HG03103 (cell line): Measurements from ENCODE around the gene NCOA6.
"Not testable (repeated sequence)": the region's sequence is repeated elsewhere in the genome, so short reads cannot be mapped to it uniquely, and the experiment has no call there.

Experiments used
- ATAC-seq: cut with Tn5 transposase; IDR thresholded peaks from one replicate; pipeline ENCODE4 v1.9.1; 2021; ENCODE audit warnings: low read depth; ENCODE audit not compliant: unreplicated experiment

The NCOA6 gene

DNA sequence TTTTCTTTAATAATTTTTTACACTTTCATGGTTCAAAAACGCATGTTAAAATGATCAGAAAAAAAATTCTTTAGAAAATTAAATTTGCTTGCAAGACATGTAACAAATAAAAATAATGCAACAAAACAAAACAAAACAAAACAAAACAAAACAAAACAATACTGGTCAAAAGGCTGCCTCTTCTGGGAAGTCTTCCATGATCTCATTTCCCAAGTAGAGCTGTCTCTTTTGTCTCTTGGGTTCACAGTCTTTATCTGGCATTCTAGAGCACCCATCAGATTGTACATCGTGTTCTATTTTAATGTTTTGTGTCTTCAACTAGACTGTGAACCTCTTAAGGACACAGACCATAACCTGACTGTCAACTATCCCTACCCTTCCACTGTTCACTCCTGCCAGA lies 96.0 kb downstream of the NCOA6 start:
- no peak for ATAC-seq

DNA sequence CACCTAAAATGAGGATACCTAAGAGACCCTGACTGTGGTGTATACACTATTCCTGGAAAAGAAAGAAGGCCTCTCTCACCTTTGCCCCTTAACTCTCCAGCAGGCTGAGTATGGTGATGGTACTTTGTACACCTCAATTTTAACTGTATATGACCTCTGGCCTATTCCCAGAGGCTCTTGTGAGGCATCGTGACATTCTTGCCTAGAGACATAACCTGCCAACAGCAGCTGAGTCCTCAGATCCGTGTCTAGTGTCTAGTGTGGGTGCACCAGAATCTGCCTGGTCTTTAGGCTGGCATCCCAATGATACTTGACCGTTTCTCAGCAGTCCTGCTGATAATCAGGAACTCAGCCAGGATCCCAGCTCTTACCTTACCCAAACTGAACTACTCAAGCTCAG lies 101.3 kb downstream of the NCOA6 start:
- no peak for ATAC-seq

DNA sequence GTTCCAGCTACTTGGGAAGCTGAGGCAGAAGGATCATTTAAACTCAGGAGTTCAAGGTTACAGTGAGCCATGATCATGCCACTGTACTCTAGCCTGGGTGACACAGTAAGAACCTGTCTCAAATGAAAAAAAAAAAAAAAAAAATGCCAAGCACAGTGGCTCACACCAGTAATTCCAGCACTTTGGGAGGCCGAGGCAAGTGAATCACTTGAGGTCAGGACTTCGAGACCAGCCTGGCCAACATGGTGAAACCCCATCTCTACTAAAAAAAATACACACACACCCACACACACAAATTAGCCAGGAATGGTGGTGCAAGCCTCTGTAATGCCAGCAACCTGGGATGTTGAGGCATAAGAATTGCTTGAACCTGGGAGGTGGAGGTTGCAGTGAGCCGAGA lies 102.9 kb downstream of the NCOA6 start:
- not testable (repeated sequence) for ATAC-seq

GRCh38 chr20:34720266-34720665 lies 105.2 kb downstream of the NCOA6 start:
- no peak for ATAC-seq

DNA sequence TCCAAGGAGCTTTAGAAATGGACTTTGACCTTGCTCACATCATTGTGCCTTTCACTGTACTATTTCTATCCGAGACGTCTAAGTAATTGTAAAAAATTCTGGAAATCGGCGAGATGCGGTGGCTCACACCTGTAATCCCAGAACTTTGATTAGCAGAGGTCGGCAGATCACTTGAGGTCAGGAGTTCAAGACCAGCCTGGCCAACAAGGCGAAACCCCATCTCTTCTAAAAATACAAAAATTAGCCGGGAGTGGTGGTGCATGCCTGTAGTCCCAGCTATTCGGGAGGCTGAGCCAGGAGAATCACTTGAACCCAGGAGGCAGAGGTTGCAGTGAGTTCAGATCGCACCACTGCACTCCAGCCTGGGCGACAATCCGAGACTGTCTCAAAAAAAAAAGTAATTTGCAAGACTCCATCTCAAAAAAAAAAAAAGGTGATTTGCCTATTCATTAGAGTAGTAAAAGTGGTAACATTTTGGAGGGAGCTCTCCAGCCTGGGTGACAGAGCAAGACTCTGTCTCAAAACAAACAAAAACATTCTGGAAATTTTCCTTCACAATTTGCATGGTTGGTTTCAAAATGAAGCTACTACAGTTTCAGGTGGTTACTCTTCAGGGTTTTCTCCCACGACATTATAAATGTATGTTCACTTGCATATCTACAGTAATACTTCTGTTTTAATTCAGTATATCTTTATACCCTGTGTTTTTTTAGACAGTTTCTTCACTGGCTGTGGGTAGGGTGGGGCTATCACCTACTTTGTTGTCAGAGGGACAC lies 106.0 kb downstream of the NCOA6 start:
- ATAC-seq: peak; percentile 81

DNA sequence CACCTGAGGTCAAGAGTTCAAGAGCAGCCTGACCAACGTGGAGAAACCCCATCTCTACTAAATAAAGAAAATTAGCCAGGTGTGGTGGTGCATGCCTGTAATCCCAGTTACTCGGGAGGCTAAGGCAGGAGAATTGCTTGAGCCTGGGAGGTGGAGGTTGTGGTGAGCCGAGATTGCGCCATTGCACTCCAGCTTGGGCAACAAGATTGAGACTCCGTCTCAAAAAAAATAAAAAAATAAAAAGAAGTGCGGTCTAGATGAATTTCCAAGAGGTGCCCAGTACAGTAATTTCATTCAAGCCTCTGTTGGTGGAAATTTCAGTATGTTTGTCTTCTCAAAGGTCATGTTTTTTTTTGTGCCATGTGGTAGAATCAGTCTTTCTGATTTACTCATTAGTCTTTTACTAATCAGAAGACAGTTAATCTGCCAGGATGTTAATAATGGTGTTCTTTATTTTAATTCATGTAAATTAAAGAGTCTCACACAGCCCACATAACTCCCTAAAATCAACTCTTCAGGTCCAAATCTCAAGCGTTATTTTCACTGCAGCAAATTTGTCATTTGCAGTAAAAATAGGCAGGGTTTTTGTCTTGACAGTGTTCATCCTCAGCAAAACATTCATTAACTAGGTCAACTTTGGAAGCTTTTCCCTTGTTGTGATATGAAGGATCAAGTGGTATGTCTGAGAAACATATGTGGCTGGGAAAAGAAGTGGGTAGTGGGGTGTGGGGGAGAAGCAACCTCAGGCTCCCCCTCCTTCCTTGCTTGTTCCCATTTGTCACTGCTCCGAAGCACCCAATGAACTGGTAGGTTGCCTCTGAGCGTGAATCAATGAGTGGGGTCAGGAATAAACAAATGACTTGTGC lies 108.0 kb downstream of the NCOA6 start:
- ATAC-seq: no peak

GRCh38 chr20:34716921-34717229 lies 108.6 kb downstream of the NCOA6 start:
- ATAC-seq: no peak

DNA sequence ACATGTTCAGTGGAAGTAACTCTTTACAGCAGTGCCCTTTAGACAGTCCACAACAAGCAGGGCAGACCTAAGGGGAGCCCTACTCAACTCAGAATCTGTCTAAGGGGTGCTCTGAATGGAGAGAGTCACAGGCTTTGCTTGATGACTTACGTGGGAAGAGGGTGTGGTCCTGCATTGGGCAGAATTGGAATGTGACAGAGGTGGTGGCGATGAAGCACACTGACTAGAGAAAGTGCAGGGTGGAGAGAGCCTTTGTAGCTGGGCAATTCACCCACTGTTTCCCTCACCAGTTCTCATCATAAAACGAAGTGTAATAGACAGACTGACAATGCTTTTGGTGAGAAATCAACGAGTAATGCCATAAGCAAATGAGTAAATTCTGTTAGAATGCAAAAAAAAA lies 110.1 kb downstream of the NCOA6 start:
- ATAC-seq: no peak

DNA sequence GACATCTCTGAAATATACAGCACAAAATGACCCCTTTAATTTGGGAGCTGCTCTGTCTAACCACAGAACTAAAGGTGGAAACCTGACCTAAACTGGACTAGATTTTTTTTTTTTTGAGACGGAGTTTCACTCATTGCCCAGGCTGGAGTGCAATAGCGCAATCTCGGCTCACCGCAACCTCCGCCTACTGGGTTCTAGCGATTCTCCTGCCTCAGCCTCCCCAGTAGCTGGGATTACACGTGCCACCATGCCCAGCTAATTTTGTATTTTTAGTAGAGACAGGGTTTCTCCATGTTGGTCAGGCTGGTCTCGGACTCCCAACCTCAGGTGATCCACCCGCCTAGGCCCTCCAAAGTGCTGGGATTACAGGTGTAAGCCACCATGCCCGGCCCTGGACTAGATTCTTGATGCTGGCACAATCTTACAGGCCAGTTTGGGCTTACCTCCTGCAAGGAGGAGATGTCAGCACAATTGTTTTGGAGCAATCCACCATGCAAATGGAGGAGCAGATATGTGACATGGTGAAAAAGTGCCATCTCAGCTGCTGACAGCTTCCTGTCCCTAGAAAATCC lies 111.4 kb downstream of the NCOA6 start:
- ATAC-seq: not testable (repeated sequence)

DNA sequence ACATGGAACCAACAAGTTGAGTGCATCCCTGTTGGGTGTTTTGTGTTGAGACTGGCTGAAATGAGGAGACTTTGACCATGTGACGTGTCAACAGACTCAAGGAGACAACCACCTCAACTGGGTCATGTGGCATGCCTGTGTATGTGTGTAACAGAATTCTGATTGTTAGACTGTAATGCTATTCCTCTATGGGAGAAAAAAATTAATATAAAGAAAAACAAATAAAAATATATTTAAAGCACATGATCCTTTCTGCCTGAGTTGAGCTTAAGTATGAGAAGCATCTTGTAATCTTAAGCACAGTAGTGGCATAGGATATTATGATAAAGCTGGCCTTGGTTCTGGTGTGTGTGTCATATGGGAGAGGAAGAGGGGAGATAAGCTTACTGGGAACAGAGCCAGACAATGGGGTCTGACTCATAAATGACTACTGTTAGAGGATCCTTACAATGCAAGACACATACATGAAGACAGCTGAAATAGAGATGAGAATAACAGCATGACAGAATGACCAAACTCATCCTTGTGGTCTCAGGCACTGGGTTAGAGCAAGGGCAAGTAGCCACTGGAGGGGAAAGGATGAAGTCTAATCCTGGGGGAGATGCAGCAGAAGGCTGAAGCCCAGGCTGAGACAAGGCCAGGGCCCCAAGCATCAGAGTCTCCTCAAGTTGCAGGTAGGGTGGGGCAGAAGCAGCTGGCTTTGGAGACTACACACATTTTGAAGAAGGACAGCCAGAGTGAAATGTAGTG lies 112.1 kb downstream of the NCOA6 start:
- ATAC-seq: no peak

DNA sequence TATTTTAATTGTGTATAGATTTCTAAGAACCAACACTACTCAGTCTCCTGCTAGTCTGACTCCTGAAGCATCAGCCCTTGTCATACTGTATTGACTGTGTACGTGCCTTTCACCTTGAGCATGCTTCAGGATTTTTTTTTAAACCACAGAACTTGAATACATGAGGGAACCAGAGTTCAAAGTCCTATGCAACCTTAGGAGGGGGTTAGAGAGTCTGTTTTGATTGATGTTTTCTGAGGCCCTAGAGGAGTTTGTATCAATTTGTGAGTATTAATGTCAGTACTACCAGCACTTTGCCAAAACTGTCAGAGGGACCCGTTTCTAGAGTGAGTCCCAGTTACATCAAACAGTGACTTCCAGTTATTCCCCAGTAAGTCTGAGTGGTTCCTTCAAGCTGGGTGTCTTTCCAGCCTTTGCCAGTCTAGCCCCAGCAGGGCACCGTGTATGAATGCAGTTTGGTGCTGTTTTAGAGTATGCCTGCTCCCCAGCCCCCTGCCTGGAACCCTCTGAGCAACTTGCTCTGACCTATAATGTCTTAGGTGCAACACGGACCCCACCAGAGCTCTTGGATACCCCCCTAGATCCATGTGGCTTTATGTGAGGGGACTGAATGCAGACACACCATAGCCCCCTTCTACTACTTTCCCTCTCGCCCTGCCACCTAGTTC lies 112.8 kb downstream of the NCOA6 start:
- ATAC-seq: no peak

DNA sequence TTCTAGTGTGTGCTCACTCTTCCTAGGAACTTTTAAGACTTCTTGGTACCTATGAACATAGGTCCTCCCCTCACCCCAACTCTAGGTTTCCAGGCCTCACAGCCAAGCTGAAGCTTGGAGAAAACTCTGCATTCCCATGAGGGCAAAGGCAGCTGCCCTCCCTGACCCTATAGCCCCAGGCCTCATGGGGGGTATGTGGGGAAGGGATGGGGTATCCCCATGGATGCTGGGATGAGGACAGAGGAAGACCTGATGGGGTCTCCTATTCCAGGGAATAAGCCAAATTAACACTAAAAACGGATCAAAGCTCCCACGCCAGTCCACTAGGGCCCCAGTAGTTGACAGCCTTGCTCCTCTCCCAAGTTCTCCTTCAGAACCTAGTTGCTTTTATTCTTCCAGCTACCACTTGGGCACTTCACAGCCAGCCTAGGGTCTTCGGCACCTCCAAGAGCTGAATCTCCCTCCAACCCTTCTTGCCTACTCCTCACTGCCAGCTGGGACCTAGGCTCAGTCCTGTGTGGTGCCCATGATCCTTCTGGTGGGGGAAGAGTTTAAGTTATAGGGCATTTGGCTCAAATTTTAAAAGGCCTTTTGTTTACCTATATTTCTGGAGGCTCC lies 113.5 kb downstream of the NCOA6 start:
- ATAC-seq: no peak

DNA sequence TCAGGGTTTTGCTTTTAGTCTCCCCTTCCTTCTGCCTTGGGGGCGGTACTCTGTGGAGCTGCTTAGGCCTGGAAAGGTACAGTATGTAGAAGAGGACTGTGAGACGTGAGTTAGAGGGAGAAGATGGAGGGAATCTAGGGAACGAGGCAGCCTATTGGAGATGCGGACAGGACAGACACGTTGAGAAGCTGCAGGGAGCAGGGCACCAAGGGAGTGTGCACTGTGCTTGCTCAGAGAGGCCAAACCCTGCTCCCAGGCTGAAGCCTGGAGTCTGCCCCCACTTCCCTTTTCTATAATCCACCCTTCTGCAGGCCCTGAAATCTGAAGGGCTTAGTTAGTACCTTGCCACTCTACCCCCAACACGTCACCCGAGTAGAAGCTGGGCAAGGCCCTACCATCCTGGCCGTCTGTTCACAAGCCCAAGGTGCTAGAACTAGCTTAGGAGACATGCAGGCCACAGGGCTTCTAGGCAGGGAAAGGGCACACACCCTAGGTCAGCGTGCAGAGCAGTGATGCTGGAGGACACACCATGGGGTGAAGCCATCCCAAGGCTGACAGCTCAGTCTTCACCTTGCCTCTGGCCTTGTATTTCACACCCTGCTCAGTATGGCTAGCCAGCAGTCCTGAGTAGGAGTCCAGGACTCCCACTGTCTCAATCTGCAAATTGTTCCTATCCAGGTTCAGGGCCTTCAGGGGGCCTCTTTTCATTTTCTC lies 114.4 kb downstream of the NCOA6 start:
- no peak for ATAC-seq

GRCh38 chr20:34710568-34710839 lies 114.9 kb downstream of the NCOA6 start:
- no peak for ATAC-seq

DNA sequence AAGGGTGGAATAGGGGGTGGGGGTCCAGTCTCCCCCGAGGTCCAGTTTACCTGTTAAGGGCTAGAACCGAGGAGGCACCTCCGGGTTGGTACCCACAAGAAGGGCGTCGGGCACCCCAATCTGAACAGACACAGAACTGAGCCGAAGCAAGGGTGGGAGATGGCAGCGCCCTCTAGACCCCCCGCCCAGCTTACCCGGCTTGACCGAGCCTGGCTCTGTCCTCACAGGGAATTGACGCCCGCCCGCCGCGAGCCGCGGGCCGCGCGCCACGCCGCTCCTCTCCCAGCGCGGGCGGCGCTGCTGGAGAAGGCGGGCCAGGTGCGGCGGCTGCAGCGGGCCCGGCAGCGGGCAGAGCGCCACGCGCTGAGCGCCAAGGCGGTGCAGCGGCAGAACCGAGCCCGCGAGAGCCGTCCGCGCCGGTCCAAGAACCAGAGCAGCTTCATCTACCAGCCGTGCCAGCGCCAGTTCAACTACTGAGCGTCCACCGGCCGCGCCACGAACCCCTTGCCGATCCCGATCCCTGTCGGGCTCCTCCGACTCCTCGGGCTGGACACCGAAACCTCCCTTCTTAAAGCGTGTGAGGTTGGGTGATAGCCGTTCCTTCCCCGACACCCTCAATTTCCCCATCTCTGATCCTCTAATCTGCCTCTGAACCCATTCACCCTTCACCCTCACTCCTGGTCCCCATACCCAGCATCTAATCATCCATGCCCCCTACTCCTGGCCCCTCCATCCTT lies 115.5 kb downstream of the NCOA6 start:
- no peak for ATAC-seq

GRCh38 chr20:34709044-34709830 lies 116.2 kb downstream of the NCOA6 start:
- ATAC-seq: no peak

GRCh38 chr20:34708621-34709043 lies 116.8 kb downstream of the NCOA6 start:
- ATAC-seq: no peak
